Measurements from ENCODE around the gene CACNA1I. TPM values are rescaled to one million over a fixed set of nuclear protein-coding genes. Genes with fewer than 3 reads are reported as not detected.
A peak's percentile ranks its signal among the peaks of the same experiment; 100 is the strongest.

The CACNA1I gene
- total and polyA plus RNA-seq, 9 donors: 0.04 to 0.14 (median 0.09) TPM

- no peak overlapping the region for H3K27ac ChIP-seq (ENCODE audit: low read length)
- H3K4me3 ChIP-seq (ENCODE audit: low read length): no peak overlapping the region
- H3K36me3 ChIP-seq (ENCODE audit: control insufficient read depth, insufficient read depth, low read length): no peaks in the 10 kb centered on the region
- 80% methylated on average over 11 of the region's 19 CpGs for WGBS (ENCODE audit: insufficient coverage)
- no peak for DNase-seq
- no peaks in the 10 kb centered on the region for H3K9me3 ChIP-seq (replicated peaks; ENCODE audit: control insufficient read depth, low read depth, low read length)
- peaks cover 5% of the 10 kb centered on the region for H3K27me3 ChIP-seq (ENCODE audit: control insufficient read depth, insufficient read depth, low read length)
- no peaks in the 10 kb centered on the region for H3K4me1 ChIP-seq (ENCODE audit: control insufficient read depth, insufficient read depth, low read length)
Observed at GRCh38 chr22:39568278-39568981, 2.1 kb upstream of the CACNA1I start.

DNA sequence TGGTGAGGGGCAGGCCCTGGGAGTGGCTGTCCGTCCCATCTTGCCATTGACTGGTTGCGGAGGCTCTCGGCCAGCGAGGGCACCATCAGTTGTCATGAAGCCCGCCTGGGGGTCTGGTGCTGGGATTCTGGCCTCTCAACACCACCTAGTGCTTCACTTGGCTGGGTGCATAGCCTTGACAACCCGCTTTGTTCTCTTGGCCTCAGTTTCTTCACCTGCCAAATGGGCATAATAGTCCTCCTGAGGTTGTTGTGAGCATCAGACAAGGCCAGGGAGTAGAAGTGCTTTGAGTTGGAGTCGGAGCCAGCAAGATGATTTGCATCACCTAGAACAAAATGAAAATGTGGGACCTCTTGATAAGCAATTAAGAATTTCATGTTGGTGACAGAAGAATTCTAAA, 1.5 kb upstream of the CACNA1I start:
- WGBS (ENCODE audit: insufficient coverage): 100% methylated on average over 5 of the region's 7 CpGs
- no peak for DNase-seq
- H3K27me3 ChIP-seq (ENCODE audit: control insufficient read depth, insufficient read depth, low read length): peaks cover 5% of the 10 kb centered on the region

GRCh38 chr22:39570226-39570625, 327 bp upstream of the CACNA1I start:
- no peaks in the 10 kb centered on the region for H3K36me3 ChIP-seq (ENCODE audit: control insufficient read depth, insufficient read depth, low read length)
- no peak overlapping the region for H3K4me3 ChIP-seq (ENCODE audit: low read length)
- no peaks in the 10 kb centered on the region for H3K9me3 ChIP-seq (replicated peaks; ENCODE audit: control insufficient read depth, low read depth, low read length)
- DNase-seq: no peak
- WGBS (ENCODE audit: insufficient coverage): no CpG with 5 or more reads among the region's 3 CpGs
- no peak overlapping the region for H3K27ac ChIP-seq (ENCODE audit: low read length)
- H3K4me1 ChIP-seq (ENCODE audit: control insufficient read depth, insufficient read depth, low read length): no peaks in the 10 kb centered on the region
- peaks cover 5% of the 10 kb centered on the region for H3K27me3 ChIP-seq (ENCODE audit: control insufficient read depth, insufficient read depth, low read length)

More for the DNA sequence above, 1.5 kb upstream of the CACNA1I start:
- no peaks in the 10 kb centered on the region for H3K4me1 ChIP-seq (ENCODE audit: control insufficient read depth, insufficient read depth, low read length)
- no peaks in the 10 kb centered on the region for H3K36me3 ChIP-seq (ENCODE audit: control insufficient read depth, insufficient read depth, low read length)
- no peak overlapping the region for H3K27ac ChIP-seq (ENCODE audit: low read length)
- H3K9me3 ChIP-seq (replicated peaks; ENCODE audit: control insufficient read depth, low read depth, low read length): no peaks in the 10 kb centered on the region
- no peak overlapping the region for H3K4me3 ChIP-seq (ENCODE audit: low read length)

DNA sequence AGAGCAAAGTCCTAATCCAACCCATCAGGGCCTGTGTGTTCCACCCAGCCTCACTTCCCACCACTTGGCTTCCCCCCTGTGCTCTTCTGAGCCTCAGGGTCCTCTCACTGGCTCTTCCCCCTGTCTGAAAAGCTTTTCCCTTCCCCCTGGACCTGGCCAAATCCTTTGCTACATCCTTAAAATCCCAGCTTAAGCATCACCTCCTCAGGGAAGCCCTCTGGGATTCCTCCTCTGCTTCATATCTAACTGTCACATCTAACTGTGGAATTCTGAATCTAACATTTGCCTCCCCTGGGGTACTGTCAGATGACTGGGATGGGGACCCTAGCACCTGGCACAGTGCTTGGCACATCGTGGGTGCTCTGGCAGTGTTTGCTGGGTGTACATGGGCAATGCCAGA, 985 bp downstream of the CACNA1I start:
- no peaks in the 10 kb centered on the region for H3K9me3 ChIP-seq (replicated peaks; ENCODE audit: control insufficient read depth, low read depth, low read length)
- 62% methylated on average over 1 of the region's 1 CpG for WGBS (ENCODE audit: insufficient coverage)
- no peaks in the 10 kb centered on the region for H3K4me1 ChIP-seq (ENCODE audit: control insufficient read depth, insufficient read depth, low read length)
- H3K4me3 ChIP-seq (ENCODE audit: low read length): no peak overlapping the region
- H3K27ac ChIP-seq (ENCODE audit: low read length): no peak overlapping the region
- DNase-seq: no peak
- peaks cover 7% of the 10 kb centered on the region for H3K27me3 ChIP-seq (ENCODE audit: control insufficient read depth, insufficient read depth, low read length)
- no peaks in the 10 kb centered on the region for H3K36me3 ChIP-seq (ENCODE audit: control insufficient read depth, insufficient read depth, low read length)

DNA sequence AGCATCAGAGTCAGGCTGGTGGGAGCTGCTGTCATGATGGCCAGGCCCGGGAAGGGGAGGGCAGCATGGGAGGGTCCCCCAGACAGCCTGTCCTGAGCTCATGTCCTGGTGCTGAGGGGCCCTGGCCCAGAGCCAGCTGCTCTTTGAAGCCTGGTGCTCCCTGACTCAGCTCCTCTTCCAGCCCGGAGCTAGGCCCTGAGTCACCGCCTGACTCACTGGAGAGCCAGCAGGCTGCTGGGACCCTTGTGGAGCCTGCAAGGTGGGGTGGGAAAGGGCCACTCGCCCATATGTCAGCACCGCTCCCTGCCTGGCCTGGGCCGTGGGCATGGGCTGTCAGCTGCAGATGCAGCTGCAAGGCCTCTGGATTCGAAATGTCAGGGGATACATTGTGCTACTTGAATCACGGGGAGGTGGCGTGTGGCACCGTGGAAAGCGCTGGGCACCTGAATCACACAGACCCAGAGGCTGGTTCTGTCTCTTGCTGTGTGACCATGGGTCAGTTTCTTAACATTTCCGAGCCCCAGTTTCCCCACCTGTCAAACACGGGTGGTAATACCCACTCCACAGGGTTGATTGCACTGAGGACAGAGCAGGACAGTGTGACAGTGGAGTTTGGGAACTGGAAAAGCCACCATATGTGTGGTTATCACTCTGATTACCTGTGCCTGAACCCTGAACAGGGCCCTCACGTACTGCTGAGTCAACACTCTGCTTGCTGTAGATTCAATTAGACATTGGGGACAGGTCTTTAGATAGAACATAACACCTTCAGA, 4.4 kb downstream of the CACNA1I start:
- no peak for DNase-seq
- H3K27me3 ChIP-seq (ENCODE audit: control insufficient read depth, insufficient read depth, low read length): peaks cover 8% of the 10 kb centered on the region

DNA sequence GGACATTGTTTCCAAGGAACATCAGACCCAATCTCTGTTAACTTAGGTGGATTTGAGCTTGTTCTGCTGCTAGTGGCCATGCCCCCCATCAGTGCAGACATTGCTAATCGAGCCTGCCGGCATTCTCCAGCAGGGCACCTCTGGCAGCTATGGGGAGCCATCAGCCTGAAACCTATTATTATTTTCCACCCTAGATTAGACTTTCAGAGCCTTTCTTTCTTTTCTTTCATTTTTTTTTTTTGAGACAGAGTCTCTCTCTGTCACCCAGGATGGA, 4.9 kb downstream of the CACNA1I start:
- Histone ChIP-seq H3K27me3 (ENCODE audit: control insufficient read depth, insufficient read depth, low read length) (peaks cover 10% of the 10 kb centered on the region), H3K9me3 (replicated peaks; ENCODE audit: control insufficient read depth, low read depth, low read length) (no peaks in the 10 kb centered on the region), H3K4me3 (ENCODE audit: low read length) (no peak overlapping the region), H3K36me3 (ENCODE audit: control insufficient read depth, insufficient read depth, low read length) (no peaks in the 10 kb centered on the region), H3K4me1 (ENCODE audit: control insufficient read depth, insufficient read depth, low read length) (peaks cover 7% of the 10 kb centered on the region), H3K27ac (ENCODE audit: low read length) (no peak overlapping the region)
- DNase-seq: no peak
- no CpG with 5 or more reads among the region's 2 CpGs for WGBS (ENCODE audit: insufficient coverage)

More for the DNA sequence above, 4.4 kb downstream of the CACNA1I start:
- Histone ChIP-seq H3K4me3 (ENCODE audit: low read length) (no peak overlapping the region), H3K36me3 (ENCODE audit: control insufficient read depth, insufficient read depth, low read length) (no peaks in the 10 kb centered on the region), H3K4me1 (ENCODE audit: control insufficient read depth, insufficient read depth, low read length) (peaks cover 5% of the 10 kb centered on the region), H3K9me3 (replicated peaks; ENCODE audit: control insufficient read depth, low read depth, low read length) (no peaks in the 10 kb centered on the region), H3K27ac (ENCODE audit: low read length) (no peak overlapping the region)
- 74% methylated on average over 10 of the region's 14 CpGs for WGBS (ENCODE audit: insufficient coverage)

GRCh38 chr22:39576027-39576426, 5.5 kb downstream of the CACNA1I start:
- peaks cover 10% of the 10 kb centered on the region for H3K27me3 ChIP-seq (ENCODE audit: control insufficient read depth, insufficient read depth, low read length)
- peaks cover 7% of the 10 kb centered on the region for H3K4me1 ChIP-seq (ENCODE audit: control insufficient read depth, insufficient read depth, low read length)
- no peak overlapping the region for H3K4me3 ChIP-seq (ENCODE audit: low read length)
- no peak for DNase-seq
- H3K27ac ChIP-seq (ENCODE audit: low read length): no peak overlapping the region
- 90% methylated on average over 2 of the region's 4 CpGs for WGBS (ENCODE audit: insufficient coverage)
- H3K36me3 ChIP-seq (ENCODE audit: control insufficient read depth, insufficient read depth, low read length): no peaks in the 10 kb centered on the region
- no peaks in the 10 kb centered on the region for H3K9me3 ChIP-seq (replicated peaks; ENCODE audit: control insufficient read depth, low read depth, low read length)

GRCh38 chr22:39577366-39577765, 6.8 kb downstream of the CACNA1I start:
- H3K27ac ChIP-seq (ENCODE audit: low read length): no peak overlapping the region
- 77% methylated on average over 21 of the region's 21 CpGs for WGBS (ENCODE audit: insufficient coverage)
- H3K27me3 ChIP-seq (ENCODE audit: control insufficient read depth, insufficient read depth, low read length): peaks cover 10% of the 10 kb centered on the region
- H3K4me3 ChIP-seq (ENCODE audit: low read length): no peak overlapping the region
- peaks cover 7% of the 10 kb centered on the region for H3K4me1 ChIP-seq (ENCODE audit: control insufficient read depth, insufficient read depth, low read length)
- no peaks in the 10 kb centered on the region for H3K9me3 ChIP-seq (replicated peaks; ENCODE audit: control insufficient read depth, low read depth, low read length)
- H3K36me3 ChIP-seq (ENCODE audit: control insufficient read depth, insufficient read depth, low read length): no peaks in the 10 kb centered on the region
- DNase-seq: no peak

- Histone ChIP-seq H3K36me3 (ENCODE audit: control insufficient read depth, insufficient read depth, low read length) (no peaks in the 10 kb centered on the region), H3K9me3 (replicated peaks; ENCODE audit: control insufficient read depth, low read depth, low read length) (no peaks in the 10 kb centered on the region), H3K27ac (ENCODE audit: low read length) (no peak overlapping the region), H3K4me3 (ENCODE audit: low read length) (no peak overlapping the region), H3K4me1 (ENCODE audit: control insufficient read depth, insufficient read depth, low read length) (peaks cover 7% of the 10 kb centered on the region), H3K27me3 (ENCODE audit: control insufficient read depth, insufficient read depth, low read length) (peaks cover 10% of the 10 kb centered on the region)
- no peak for DNase-seq
- 94% methylated on average over 2 of the region's 7 CpGs for WGBS (ENCODE audit: insufficient coverage)
Observed at GRCh38 chr22:39577900-39578299, 7.3 kb downstream of the CACNA1I start.

GRCh38 chr22:39580006-39580441, 9.5 kb downstream of the CACNA1I start:
- H3K4me3 ChIP-seq (ENCODE audit: low read length): no peak overlapping the region
- H3K36me3 ChIP-seq (ENCODE audit: control insufficient read depth, insufficient read depth, low read length): no peaks in the 10 kb centered on the region
- 5% methylated on average over 4 of the region's 5 CpGs for WGBS (ENCODE audit: insufficient coverage)
- peaks cover 10% of the 10 kb centered on the region for H3K27me3 ChIP-seq (ENCODE audit: control insufficient read depth, insufficient read depth, low read length)
- peak overlapping the region; percentile 72 for H3K27ac ChIP-seq (ENCODE audit: low read length)
- H3K9me3 ChIP-seq (replicated peaks; ENCODE audit: control insufficient read depth, low read depth, low read length): no peaks in the 10 kb centered on the region
- peaks cover 7% of the 10 kb centered on the region for H3K4me1 ChIP-seq (ENCODE audit: control insufficient read depth, insufficient read depth, low read length)
- peak; percentile 90 for DNase-seq
